GM12875 (cell line): ENCODE results near the gene IL31.

Source experiments
- H3K4me3 ChIP-seq: one replicate; pipeline ENCODE4 v1.5.1; 2011; ENCODE audit warnings: low read depth, low read length, control low read depth
- CTCF ChIP-seq: IDR thresholded peaks from 2 replicates; pipeline ENCODE4 v1.5.1; 2011; ENCODE audit warnings: low read depth, mild to moderate bottlenecking, control low read depth, inconsistent platforms, low read length, moderate library complexity, borderline replicate concordance; ENCODE audit not compliant: insufficient read depth

Gene IL31

GRCh38 chr12:122123761-122124145 is 50.3 kb downstream of the IL31 start:
- no peak for TF ChIP-seq CTCF

GRCh38 chr12:122123051-122123760 is 50.8 kb downstream of the IL31 start:
- TF ChIP-seq CTCF, result peak; percentile 48; the same call in 1 of the 2 replicates
- H3K4me3 ChIP-seq, result no peak overlapping the region

More at GRCh38 chr12:122123761-122124145, 50.3 kb downstream of the IL31 start:
- no peak overlapping the region for H3K4me3 ChIP-seq
